ENCODE data around the gene PMM2.

Gene PMM2

GRCh38 chr16:8776129-8776584 lies 21.5 kb upstream of the PMM2 start:
- Histone ChIP-seq H3K9me3 (replicated peaks in 1 of 2; ENCODE audit: control insufficient read depth in 2 of 2, insufficient read depth in 1 of 2, low read depth in 1 of 2, low read length in 2 of 2) (peaks cover 0 to 2% of the 10 kb centered on the region in 2 donors), H3K14ac (ENCODE audit: low read length) (no peak overlapping the region), H2BK120ac (ENCODE audit: low read depth, low read length) (no peak overlapping the region), H2AK5ac (ENCODE audit: low read depth, low read length) (peak overlapping the region; percentile 30), H4K91ac (ENCODE audit: low read depth, low read length, poor library complexity) (no peak overlapping the region), H4K8ac (ENCODE audit: low read depth, low read length) (no peak overlapping the region), H3K4me1 (ENCODE audit: control insufficient read depth in 2 of 2, insufficient read depth in 1 of 2, low read depth in 1 of 2, low read length in 2 of 2) (no peaks in the 10 kb centered on the region), H2BK12ac (ENCODE audit: low read length) (no peak overlapping the region), H2BK5ac (ENCODE audit: low read length) (no peak overlapping the region), H3K4me2 (ENCODE audit: insufficient read depth, low read length, poor library complexity, severe bottlenecking) (no peak overlapping the region), H2BK15ac (ENCODE audit: low read length) (peak overlapping the region; percentile 32), H3K36me3 (replicated peaks in 1 of 2; ENCODE audit: control insufficient read depth in 2 of 2, insufficient read depth in 2 of 2, low read length in 2 of 2) (peaks cover 0 to 90% of the 10 kb centered on the region in 2 donors), H2AFZ (ENCODE audit: low read length) (no peak overlapping the region), H3K4me3 (ENCODE audit: low read length in 2 of 2) (no peak overlapping the region), H3K9ac (ENCODE audit: low read depth, low read length, poor library complexity) (no peak overlapping the region), H3K79me1 (ENCODE audit: low read depth, low read length) (no peaks in the 10 kb centered on the region), H3K18ac (ENCODE audit: low read length) (no peak overlapping the region), H3K4ac (ENCODE audit: low read length) (no peak overlapping the region), H3K27me3 (ENCODE audit: control insufficient read depth in 3 of 3, insufficient read depth in 3 of 3, low read depth in 1 of 3, low read length in 3 of 3) (no peaks in the 10 kb centered on the region), H3K23ac (ENCODE audit: low read depth, low read length, poor library complexity) (peak overlapping the region; percentile 62), H3K27ac (replicated peaks; ENCODE audit: low read length) (no peak overlapping the region)
- WGBS, 2 donors (ENCODE audit: extremely low coverage in 2 of 2, insufficient read length in 2 of 2, insufficient replicate concordance in 1 of 2), result no CpG with 5 or more reads among the region's 12 CpGs
- DNase-seq (ENCODE audit: low spot score), result no peak

GRCh38 chr16:8777217-8777616 lies 20.4 kb upstream of the PMM2 start:
- Histone ChIP-seq H4K8ac (ENCODE audit: low read depth, low read length) (no peak overlapping the region), H3K79me1 (ENCODE audit: low read depth, low read length) (no peaks in the 10 kb centered on the region), H3K4me3 (ENCODE audit: low read length in 2 of 2) (no peak overlapping the region), H3K27ac (replicated peaks; ENCODE audit: low read length) (no peak overlapping the region), H3K4ac (ENCODE audit: low read length) (no peak overlapping the region), H2AK5ac (ENCODE audit: low read depth, low read length) (no peak overlapping the region), H2BK120ac (ENCODE audit: low read depth, low read length) (no peak overlapping the region), H2BK5ac (ENCODE audit: low read length) (no peak overlapping the region), H4K91ac (ENCODE audit: low read depth, low read length, poor library complexity) (no peak overlapping the region), H2BK15ac (ENCODE audit: low read length) (no peak overlapping the region), H3K9me3 (replicated peaks in 1 of 2; ENCODE audit: control insufficient read depth in 2 of 2, insufficient read depth in 1 of 2, low read depth in 1 of 2, low read length in 2 of 2) (peaks cover 0 to 2% of the 10 kb centered on the region in 2 donors), H2AFZ (ENCODE audit: low read length) (no peak overlapping the region), H3K23ac (ENCODE audit: low read depth, low read length, poor library complexity) (no peak overlapping the region), H3K9ac (ENCODE audit: low read depth, low read length, poor library complexity) (no peak overlapping the region), H3K4me2 (ENCODE audit: insufficient read depth, low read length, poor library complexity, severe bottlenecking) (no peak overlapping the region), H3K36me3 (replicated peaks in 1 of 2; ENCODE audit: control insufficient read depth in 2 of 2, insufficient read depth in 2 of 2, low read length in 2 of 2) (peaks cover 0 to 87% of the 10 kb centered on the region in 2 donors), H3K4me1 (ENCODE audit: control insufficient read depth in 2 of 2, insufficient read depth in 1 of 2, low read depth in 1 of 2, low read length in 2 of 2) (no peaks in the 10 kb centered on the region), H3K27me3 (ENCODE audit: control insufficient read depth in 3 of 3, insufficient read depth in 3 of 3, low read depth in 1 of 3, low read length in 3 of 3) (no peaks in the 10 kb centered on the region), H3K18ac (ENCODE audit: low read length) (no peak overlapping the region), H2BK12ac (ENCODE audit: low read length) (no peak overlapping the region), H3K14ac (ENCODE audit: low read length) (no peak overlapping the region)
- no CpG with 5 or more reads among the region's 7 CpGs for WGBS, 2 donors (ENCODE audit: extremely low coverage in 2 of 2, insufficient read length in 2 of 2, insufficient replicate concordance in 1 of 2)
- no peak for DNase-seq (ENCODE audit: low spot score)

GRCh38 chr16:8781797-8782196 lies 15.8 kb upstream of the PMM2 start:
- peaks cover 0 to 58% of the 10 kb centered on the region in 2 donors for H3K36me3 ChIP-seq (replicated peaks in 1 of 2; ENCODE audit: control insufficient read depth in 2 of 2, insufficient read depth in 2 of 2, low read length in 2 of 2)
- H3K79me1 ChIP-seq (ENCODE audit: low read depth, low read length), result no peaks in the 10 kb centered on the region
- H2AFZ ChIP-seq (ENCODE audit: low read length), result no peak overlapping the region
- H2BK15ac ChIP-seq (ENCODE audit: low read length), result no peak overlapping the region
- H2BK120ac ChIP-seq (ENCODE audit: low read depth, low read length), result no peak overlapping the region
- no peaks in the 10 kb centered on the region for H3K27me3 ChIP-seq (ENCODE audit: control insufficient read depth in 3 of 3, insufficient read depth in 3 of 3, low read depth in 1 of 3, low read length in 3 of 3)
- no peaks in the 10 kb centered on the region for H3K4me1 ChIP-seq (ENCODE audit: control insufficient read depth in 2 of 2, insufficient read depth in 1 of 2, low read depth in 1 of 2, low read length in 2 of 2)
- no peak overlapping the region for H3K4ac ChIP-seq (ENCODE audit: low read length)
- no peaks in the 10 kb centered on the region for H3K9me3 ChIP-seq (replicated peaks in 1 of 2; ENCODE audit: control insufficient read depth in 2 of 2, insufficient read depth in 1 of 2, low read depth in 1 of 2, low read length in 2 of 2)
- H2AK5ac ChIP-seq (ENCODE audit: low read depth, low read length), result peak overlapping the region; percentile 20
- WGBS, 2 donors (ENCODE audit: extremely low coverage in 2 of 2, insufficient read length in 2 of 2, insufficient replicate concordance in 1 of 2), result no CpG with 5 or more reads among the region's 8 CpGs
- no peak overlapping the region for H3K4me3 ChIP-seq (ENCODE audit: low read length in 2 of 2)
- H4K91ac ChIP-seq (ENCODE audit: low read depth, low read length, poor library complexity), result no peak overlapping the region
- no peak overlapping the region for H3K14ac ChIP-seq (ENCODE audit: low read length)
- H3K9ac ChIP-seq (ENCODE audit: low read depth, low read length, poor library complexity), result no peak overlapping the region
- H3K4me2 ChIP-seq (ENCODE audit: insufficient read depth, low read length, poor library complexity, severe bottlenecking), result no peak overlapping the region
- no peak overlapping the region for H3K23ac ChIP-seq (ENCODE audit: low read depth, low read length, poor library complexity)
- DNase-seq (ENCODE audit: low spot score), result no peak
- no peak overlapping the region for H2BK5ac ChIP-seq (ENCODE audit: low read length)
- H3K27ac ChIP-seq (replicated peaks; ENCODE audit: low read length), result no peak overlapping the region
- H2BK12ac ChIP-seq (ENCODE audit: low read length), result no peak overlapping the region
- no peak overlapping the region for H4K8ac ChIP-seq (ENCODE audit: low read depth, low read length)
- H3K18ac ChIP-seq (ENCODE audit: low read length), result no peak overlapping the region

- Histone ChIP-seq H4K8ac (ENCODE audit: low read depth, low read length) (no peak overlapping the region), H2BK12ac (ENCODE audit: low read length) (no peak overlapping the region), H2BK15ac (ENCODE audit: low read length) (no peak overlapping the region), H3K4me1 (ENCODE audit: control insufficient read depth in 2 of 2, insufficient read depth in 1 of 2, low read depth in 1 of 2, low read length in 2 of 2) (no peaks in the 10 kb centered on the region), H3K27me3 (ENCODE audit: control insufficient read depth in 3 of 3, insufficient read depth in 3 of 3, low read depth in 1 of 3, low read length in 3 of 3) (no peaks in the 10 kb centered on the region), H3K18ac (ENCODE audit: low read length) (no peak overlapping the region), H3K14ac (ENCODE audit: low read length) (no peak overlapping the region), H3K79me1 (ENCODE audit: low read depth, low read length) (no peaks in the 10 kb centered on the region), H3K36me3 (replicated peaks in 1 of 2; ENCODE audit: control insufficient read depth in 2 of 2, insufficient read depth in 2 of 2, low read length in 2 of 2) (peaks cover 0 to 50% of the 10 kb centered on the region in 2 donors), H2BK5ac (ENCODE audit: low read length) (no peak overlapping the region), H2AK5ac (ENCODE audit: low read depth, low read length) (no peak overlapping the region), H3K4ac (ENCODE audit: low read length) (no peak overlapping the region), H3K9ac (ENCODE audit: low read depth, low read length, poor library complexity) (no peak overlapping the region), H4K91ac (ENCODE audit: low read depth, low read length, poor library complexity) (no peak overlapping the region), H2AFZ (ENCODE audit: low read length) (no peak overlapping the region), H3K9me3 (replicated peaks in 1 of 2; ENCODE audit: control insufficient read depth in 2 of 2, insufficient read depth in 1 of 2, low read depth in 1 of 2, low read length in 2 of 2) (no peaks in the 10 kb centered on the region), H3K4me3 (ENCODE audit: low read length in 2 of 2) (no peak overlapping the region), H3K27ac (replicated peaks; ENCODE audit: low read length) (no peak overlapping the region), H3K23ac (ENCODE audit: low read depth, low read length, poor library complexity) (no peak overlapping the region), H3K4me2 (ENCODE audit: insufficient read depth, low read length, poor library complexity, severe bottlenecking) (no peak overlapping the region), H2BK120ac (ENCODE audit: low read depth, low read length) (no peak overlapping the region)
- WGBS, 2 donors (ENCODE audit: extremely low coverage in 2 of 2, insufficient read length in 2 of 2, insufficient replicate concordance in 1 of 2), result no CpG with 5 or more reads among the region's 6 CpGs
- DNase-seq (ENCODE audit: low spot score), result no peak
Observed at GRCh38 chr16:8782673-8783072, 15.0 kb upstream of the PMM2 start.
